ENCODE results near the gene HSD17B2.
"Not testable (repeated sequence)": the region's sequence is repeated elsewhere in the genome, so short reads cannot be mapped to it uniquely, and the experiment has no call there.

Gene HSD17B2

GRCh38 chr16:82007189-82007588 is 27.9 kb upstream of the HSD17B2 start:
- Histone ChIP-seq H3K23ac (ENCODE audit: low read length in 2 of 2) (no peak overlapping the region), H2BK120ac (ENCODE audit: low read depth, low read length) (no peak overlapping the region), H3K9me3 (ENCODE audit: control insufficient read depth, low read length) (peaks cover 16% of the 10 kb centered on the region), H2BK15ac (ENCODE audit: low read depth, poor library complexity, severe bottlenecking) (no peak overlapping the region), H3K4me2 (ENCODE audit: low read length, poor library complexity, severe bottlenecking) (no peak overlapping the region), H3K9ac (ENCODE audit: low read length) (no peak overlapping the region), H3K36me3 (ENCODE audit: control insufficient read depth in 1 of 2, insufficient read depth in 2 of 2, low read depth in 1 of 2, low read length in 2 of 2) (no peaks in the 10 kb centered on the region), H2AFZ (ENCODE audit: low read depth, low read length) (no peak overlapping the region), H4K91ac (ENCODE audit: low read length) (no peak overlapping the region), H3K4ac (ENCODE audit: low read depth in 1 of 2, low read length in 2 of 2) (no peak overlapping the region), H2AK5ac (ENCODE audit: low read length, severe bottlenecking) (no peak overlapping the region), H4K8ac (ENCODE audit: low read length) (no peak overlapping the region), H3K27me3 (ENCODE audit: control insufficient read depth in 1 of 2, insufficient read depth in 1 of 2, low read length in 2 of 2) (peaks cover 0 to 23% of the 10 kb centered on the region in 2 experiments), H2BK12ac (ENCODE audit: low read length in 2 of 2) (no peak overlapping the region), H3K4me1 (ENCODE audit: control insufficient read depth, insufficient read depth, low read depth, low read length) (no peaks in the 10 kb centered on the region), H3K18ac (ENCODE audit: low read depth in 1 of 2, low read length in 2 of 2) (no peak overlapping the region), H3K4me3 (ENCODE audit: insufficient read depth in 1 of 2, low read depth in 1 of 2, low read length in 2 of 2) (no peak overlapping the region), H3K27ac (ENCODE audit: low read length, poor library complexity, severe bottlenecking) (no peak overlapping the region), H2BK5ac (ENCODE audit: low read depth, low read length, poor library complexity, severe bottlenecking) (no peak overlapping the region), H3K79me1 (replicated peaks; ENCODE audit: low read length, poor library complexity, severe bottlenecking) (no peaks in the 10 kb centered on the region), H3K14ac (ENCODE audit: low read length in 2 of 2) (no peak overlapping the region)
- 91% methylated on average over 1 of the region's 2 CpGs for WGBS
- DNase-seq = no peak

GRCh38 chr16:82008957-82009592 is 26.0 kb upstream of the HSD17B2 start:
- H3K36me3 ChIP-seq (ENCODE audit: control insufficient read depth in 1 of 2, insufficient read depth in 2 of 2, low read depth in 1 of 2, low read length in 2 of 2) = no peaks in the 10 kb centered on the region
- no peak overlapping the region for H2AK5ac ChIP-seq (ENCODE audit: low read length, severe bottlenecking)
- H3K9me3 ChIP-seq (ENCODE audit: control insufficient read depth, low read length) = peaks cover 16% of the 10 kb centered on the region
- H3K4me2 ChIP-seq (ENCODE audit: low read length, poor library complexity, severe bottlenecking) = no peak overlapping the region
- peaks cover 0 to 25% of the 10 kb centered on the region in 2 experiments for H3K27me3 ChIP-seq (ENCODE audit: control insufficient read depth in 1 of 2, insufficient read depth in 1 of 2, low read length in 2 of 2)
- H4K91ac ChIP-seq (ENCODE audit: low read length) = no peak overlapping the region
- H3K4ac ChIP-seq (ENCODE audit: low read depth in 1 of 2, low read length in 2 of 2) = no peak overlapping the region
- H2BK15ac ChIP-seq (ENCODE audit: low read depth, poor library complexity, severe bottlenecking) = no peak overlapping the region
- no peak overlapping the region for H2BK5ac ChIP-seq (ENCODE audit: low read depth, low read length, poor library complexity, severe bottlenecking)
- no peaks in the 10 kb centered on the region for H3K79me1 ChIP-seq (replicated peaks; ENCODE audit: low read length, poor library complexity, severe bottlenecking)
- no peak overlapping the region for H3K4me3 ChIP-seq (ENCODE audit: insufficient read depth in 1 of 2, low read depth in 1 of 2, low read length in 2 of 2)
- no peak for DNase-seq
- H3K4me1 ChIP-seq (ENCODE audit: control insufficient read depth, insufficient read depth, low read depth, low read length) = no peaks in the 10 kb centered on the region
- no peak overlapping the region for H2BK120ac ChIP-seq (ENCODE audit: low read depth, low read length)
- 75% methylated on average over 7 of the region's 9 CpGs for WGBS
- H4K8ac ChIP-seq (ENCODE audit: low read length) = no peak overlapping the region
- H3K27ac ChIP-seq (ENCODE audit: low read length, poor library complexity, severe bottlenecking) = no peak overlapping the region
- no peak overlapping the region for H3K9ac ChIP-seq (ENCODE audit: low read length)
- no peak overlapping the region for H3K23ac ChIP-seq (ENCODE audit: low read length in 2 of 2)
- H3K14ac ChIP-seq (ENCODE audit: low read length in 2 of 2) = no peak overlapping the region
- no peak overlapping the region for H3K18ac ChIP-seq (ENCODE audit: low read depth in 1 of 2, low read length in 2 of 2)
- H2BK12ac ChIP-seq (ENCODE audit: low read length in 2 of 2) = no peak overlapping the region
- H2AFZ ChIP-seq (ENCODE audit: low read depth, low read length) = no peak overlapping the region

- not testable (repeated sequence) for H2BK120ac ChIP-seq (ENCODE audit: low read depth, low read length); H3K27ac ChIP-seq (ENCODE audit: low read length, poor library complexity, severe bottlenecking)
Observed at GRCh38 chr16:82009789-82010188, 25.3 kb upstream of the HSD17B2 start.

GRCh38 chr16:82010649-82011048 is 24.4 kb upstream of the HSD17B2 start:
- Histone ChIP-seq H2AK5ac (ENCODE audit: low read length, severe bottlenecking) (no peak overlapping the region), H3K4ac (ENCODE audit: low read depth in 1 of 2, low read length in 2 of 2) (no peak overlapping the region), H2BK5ac (ENCODE audit: low read depth, low read length, poor library complexity, severe bottlenecking) (no peak overlapping the region), H3K18ac (ENCODE audit: low read depth in 1 of 2, low read length in 2 of 2) (no peak overlapping the region), H2BK12ac (ENCODE audit: low read length in 2 of 2) (no peak overlapping the region), H3K4me1 (ENCODE audit: control insufficient read depth, insufficient read depth, low read depth, low read length) (no peaks in the 10 kb centered on the region), H3K4me2 (ENCODE audit: low read length, poor library complexity, severe bottlenecking) (no peak overlapping the region), H2BK120ac (ENCODE audit: low read depth, low read length) (no peak overlapping the region), H3K27ac (ENCODE audit: low read length, poor library complexity, severe bottlenecking) (no peak overlapping the region), H4K91ac (ENCODE audit: low read length) (no peak overlapping the region), H3K23ac (ENCODE audit: low read length in 2 of 2) (no peak overlapping the region), H3K36me3 (ENCODE audit: control insufficient read depth in 1 of 2, insufficient read depth in 2 of 2, low read depth in 1 of 2, low read length in 2 of 2) (no peaks in the 10 kb centered on the region), H3K79me1 (replicated peaks; ENCODE audit: low read length, poor library complexity, severe bottlenecking) (no peaks in the 10 kb centered on the region), H3K27me3 (ENCODE audit: control insufficient read depth in 1 of 2, insufficient read depth in 1 of 2, low read length in 2 of 2) (peaks cover 6 to 22% of the 10 kb centered on the region in 2 experiments), H2AFZ (ENCODE audit: low read depth, low read length) (no peak overlapping the region), H3K9ac (ENCODE audit: low read length) (no peak overlapping the region), H3K4me3 (ENCODE audit: insufficient read depth in 1 of 2, low read depth in 1 of 2, low read length in 2 of 2) (peak overlapping the region in 1 of 2 experiments; percentile 32), H4K8ac (ENCODE audit: low read length) (no peak overlapping the region), H2BK15ac (ENCODE audit: low read depth, poor library complexity, severe bottlenecking) (no peak overlapping the region), H3K9me3 (ENCODE audit: control insufficient read depth, low read length) (peaks cover 21% of the 10 kb centered on the region), H3K14ac (ENCODE audit: low read length in 2 of 2) (no peak overlapping the region)
- no peak for DNase-seq
- WGBS = 85% methylated on average over 7 of the region's 8 CpGs

More at GRCh38 chr16:82009789-82010188, 25.3 kb upstream of the HSD17B2 start:
- H2AFZ ChIP-seq (ENCODE audit: low read depth, low read length); DNase-seq; H2BK5ac ChIP-seq (ENCODE audit: low read depth, low read length, poor library complexity, severe bottlenecking); H3K4me1 ChIP-seq (ENCODE audit: control insufficient read depth, insufficient read depth, low read depth, low read length); H3K4ac ChIP-seq (ENCODE audit: low read depth in 1 of 2, low read length in 2 of 2); H4K91ac ChIP-seq (ENCODE audit: low read length); H3K9ac ChIP-seq (ENCODE audit: low read length); H3K23ac ChIP-seq (ENCODE audit: low read length in 2 of 2); H3K14ac ChIP-seq (ENCODE audit: low read length in 2 of 2); H3K79me1 ChIP-seq (replicated peaks; ENCODE audit: low read length, poor library complexity, severe bottlenecking); H4K8ac ChIP-seq (ENCODE audit: low read length); H3K4me2 ChIP-seq (ENCODE audit: low read length, poor library complexity, severe bottlenecking); H3K4me3 ChIP-seq (ENCODE audit: insufficient read depth in 1 of 2, low read depth in 1 of 2, low read length in 2 of 2); H2BK12ac ChIP-seq (ENCODE audit: low read length in 2 of 2); H2BK15ac ChIP-seq (ENCODE audit: low read depth, poor library complexity, severe bottlenecking); H2AK5ac ChIP-seq (ENCODE audit: low read length, severe bottlenecking); H3K36me3 ChIP-seq (ENCODE audit: control insufficient read depth in 1 of 2, insufficient read depth in 2 of 2, low read depth in 1 of 2, low read length in 2 of 2); H3K18ac ChIP-seq (ENCODE audit: low read depth in 1 of 2, low read length in 2 of 2): not testable (repeated sequence)
- Histone ChIP-seq H3K27me3 (ENCODE audit: control insufficient read depth in 1 of 2, insufficient read depth in 1 of 2, low read length in 2 of 2) (peaks cover 1 to 22% of the 10 kb centered on the region in 2 experiments), H3K9me3 (ENCODE audit: control insufficient read depth, low read length) (peaks cover 16% of the 10 kb centered on the region)
- WGBS = 77% methylated on average over 3 of the region's 4 CpGs
